ENCODE results near the gene CYB5R2.

CYB5R2 gene

DNA sequence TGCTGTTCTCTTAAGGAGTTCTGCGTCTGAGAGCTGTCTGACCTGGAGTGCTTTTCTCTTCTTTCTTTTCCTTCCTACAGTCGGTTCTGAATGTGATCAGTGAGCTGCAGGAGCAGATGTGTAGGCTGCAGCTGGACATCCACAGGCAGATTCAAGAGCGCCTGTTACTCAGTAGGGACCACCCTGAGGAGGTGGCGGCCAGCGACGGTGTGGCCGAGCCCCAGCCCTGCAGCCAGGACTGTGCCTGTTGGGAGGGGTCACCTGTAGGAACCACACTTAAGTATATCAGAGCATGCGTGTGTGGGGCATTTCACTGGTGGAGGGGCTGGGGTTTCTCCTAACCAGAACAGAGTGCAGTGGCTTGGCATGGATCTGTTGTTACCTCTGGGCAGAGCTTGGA, 56.3 kb downstream of the CYB5R2 start:
- no peaks in the 10 kb centered on the region for H3K4me1 ChIP-seq (ENCODE audit: low read length)
- H3K79me2 ChIP-seq (ENCODE audit: low read length), result no peaks in the 10 kb centered on the region
- no peak overlapping the region for H3K4me2 ChIP-seq (ENCODE audit: low read length)
- TF ChIP-seq EZH2phosphoT487 (IDR thresholded peaks at IDR 0.05; ENCODE audit: low read depth), result no peak
- TF ChIP-seq, protein P1, sequence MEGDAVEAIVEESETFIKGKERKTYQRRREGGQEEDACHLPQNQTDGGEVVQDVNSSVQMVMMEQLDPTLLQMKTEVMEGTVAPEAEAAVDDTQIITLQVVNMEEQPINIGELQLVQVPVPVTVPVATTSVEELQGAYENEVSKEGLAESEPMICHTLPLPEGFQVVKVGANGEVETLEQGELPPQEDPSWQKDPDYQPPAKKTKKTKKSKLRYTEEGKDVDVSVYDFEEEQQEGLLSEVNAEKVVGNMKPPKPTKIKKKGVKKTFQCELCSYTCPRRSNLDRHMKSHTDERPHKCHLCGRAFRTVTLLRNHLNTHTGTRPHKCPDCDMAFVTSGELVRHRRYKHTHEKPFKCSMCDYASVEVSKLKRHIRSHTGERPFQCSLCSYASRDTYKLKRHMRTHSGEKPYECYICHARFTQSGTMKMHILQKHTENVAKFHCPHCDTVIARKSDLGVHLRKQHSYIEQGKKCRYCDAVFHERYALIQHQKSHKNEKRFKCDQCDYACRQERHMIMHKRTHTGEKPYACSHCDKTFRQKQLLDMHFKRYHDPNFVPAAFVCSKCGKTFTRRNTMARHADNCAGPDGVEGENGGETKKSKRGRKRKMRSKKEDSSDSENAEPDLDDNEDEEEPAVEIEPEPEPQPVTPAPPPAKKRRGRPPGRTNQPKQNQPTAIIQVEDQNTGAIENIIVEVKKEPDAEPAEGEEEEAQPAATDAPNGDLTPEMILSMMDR (IDR thresholded peaks at IDR 0.05; ENCODE audit: low read depth, low read length), result no peak
- H3K9ac ChIP-seq (ENCODE audit: low read length), result no peak overlapping the region
- H3K27me3 ChIP-seq (ENCODE audit: low read depth, low read length), result no peaks in the 10 kb centered on the region
- H2AFZ ChIP-seq (ENCODE audit: low read depth, low read length), result no peak overlapping the region
- no peaks in the 10 kb centered on the region for H3K9me3 ChIP-seq (ENCODE audit: insufficient read depth, low read length)
- H3K36me3 ChIP-seq (replicated peaks; ENCODE audit: low read depth, low read length), result peaks cover 40% of the 10 kb centered on the region
- 0 out of 2 replicates have a peak, but pooled peaks cover 3% of the 10 kb centered on the region for H4K20me1 ChIP-seq (ENCODE audit: insufficient read depth, low read length)
- H3K4me3 ChIP-seq (ENCODE audit: low read length), result no peak overlapping the region
- H3K27ac ChIP-seq (ENCODE audit: low read length), result no peak overlapping the region
